Camera-type eye (tissue), 1 donor: ENCODE data around the gene CUL2. TPM values are rescaled to one million over a fixed set of nuclear protein-coding genes. Genes with fewer than 3 reads are reported as not detected.

Source experiments
- total RNA-seq: library from RNA; depleted of rRNA; stranded (reverse); fragments of >200 nt; gene quantifications from one replicate; pipeline ENCODE4 v1.2.3, GENCODE V29; 2014

The CUL2 gene
- total RNA-seq = 36.3 TPM

GRCh38 chr10:35090162-35090954, at the start of gene CUL2:
CUL2 (minus strand) TSS chr10:35090341; CDS start chr10:35071317, 19,024 bp downstream.

GRCh38 chr10:35126530-35127288, 36.6 kb upstream of the CUL2 start, which contains the start of gene CREM:
CREM (plus strand) TSS chr10:35126846; CDS start chr10:35137836, 10,990 bp downstream.

Other genes with a start within 250 kb of the CUL2 start
- 47.6 TPM for gene CREM, start 36.5 kb upstream of the CUL2 start, total RNA-seq
- 55.7 TPM for gene CCNY, start 246.2 kb upstream of the CUL2 start, total RNA-seq